GM21515 (cell line): ENCODE results near the gene IKBIP.
A peak's percentile ranks its signal among the peaks of the same experiment; 100 is the strongest.
"Not testable (repeated sequence)": the region's sequence is repeated elsewhere in the genome, so short reads cannot be mapped to it uniquely, and the experiment has no call there.

Source experiments
- ATAC-seq: cut with Tn5 transposase; IDR thresholded peaks from one replicate; pipeline ENCODE4 v1.9.1; 2021; ENCODE audit not compliant: unreplicated experiment

Gene IKBIP

GRCh38 chr12:98638009-98638408, 6.6 kb downstream of the IKBIP start:
- ATAC-seq = no peak

- ATAC-seq = no peak
These were observed 7.5 kb downstream of the IKBIP start for GRCh38 chr12:98637068-98637467.

DNA sequence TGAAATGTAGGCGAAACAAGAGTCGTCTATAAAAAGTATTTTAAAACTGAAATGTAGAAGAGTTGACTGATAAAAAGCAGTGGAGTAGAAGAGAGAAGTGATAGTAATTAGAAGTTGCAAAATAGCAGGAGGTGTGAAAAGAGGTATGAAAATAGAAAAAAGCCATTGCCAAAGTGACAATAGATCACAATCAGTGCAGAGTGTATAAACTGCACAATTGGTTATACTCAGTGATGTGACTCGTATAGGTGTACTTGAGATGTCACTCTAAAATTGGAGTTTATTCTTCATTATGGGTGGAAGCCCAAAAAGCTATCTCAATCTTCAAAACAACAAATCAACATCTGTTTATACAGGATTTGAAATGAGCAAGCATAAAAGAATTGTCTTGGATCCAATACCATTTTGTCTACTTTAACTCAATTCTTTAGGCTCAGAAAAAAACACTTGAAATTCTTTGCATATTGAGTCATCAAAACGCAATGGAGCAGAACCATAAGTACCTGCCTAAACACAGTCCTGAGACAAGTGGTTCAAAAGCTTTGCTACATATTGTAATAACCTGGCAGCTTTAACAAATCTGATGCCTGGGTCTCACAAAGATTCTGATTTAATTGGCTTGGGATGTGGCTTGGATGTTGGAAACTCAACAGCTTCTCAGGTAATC, 8.8 kb downstream of the IKBIP start:
- peak; percentile 76 for ATAC-seq

DNA sequence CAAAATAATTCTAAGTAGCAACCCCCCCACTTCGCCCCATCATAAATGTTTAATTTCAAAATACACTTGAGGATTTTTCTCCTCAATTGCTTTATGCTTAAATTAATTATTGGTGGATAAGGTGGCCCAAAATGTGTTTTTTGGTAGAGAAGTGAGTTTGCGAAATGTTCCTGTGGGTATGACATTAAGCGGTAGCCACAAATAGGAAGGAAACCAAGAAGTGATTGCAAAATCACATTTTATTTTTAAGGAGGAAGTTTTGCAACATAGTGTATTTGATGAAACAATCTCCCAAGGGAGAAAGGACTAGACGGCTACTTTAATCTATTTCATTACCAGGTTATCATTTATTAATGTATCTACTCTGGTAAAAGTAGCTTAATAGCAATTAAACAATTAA, 25.6 kb downstream of the IKBIP start:
- ATAC-seq = no peak

- peak; percentile 85 for ATAC-seq
These were observed 31.8 kb downstream of the IKBIP start for GRCh38 chr12:98612696-98613334.

- no peak for ATAC-seq
These were observed 34.0 kb downstream of the IKBIP start for GRCh38 chr12:98610596-98610995.

DNA sequence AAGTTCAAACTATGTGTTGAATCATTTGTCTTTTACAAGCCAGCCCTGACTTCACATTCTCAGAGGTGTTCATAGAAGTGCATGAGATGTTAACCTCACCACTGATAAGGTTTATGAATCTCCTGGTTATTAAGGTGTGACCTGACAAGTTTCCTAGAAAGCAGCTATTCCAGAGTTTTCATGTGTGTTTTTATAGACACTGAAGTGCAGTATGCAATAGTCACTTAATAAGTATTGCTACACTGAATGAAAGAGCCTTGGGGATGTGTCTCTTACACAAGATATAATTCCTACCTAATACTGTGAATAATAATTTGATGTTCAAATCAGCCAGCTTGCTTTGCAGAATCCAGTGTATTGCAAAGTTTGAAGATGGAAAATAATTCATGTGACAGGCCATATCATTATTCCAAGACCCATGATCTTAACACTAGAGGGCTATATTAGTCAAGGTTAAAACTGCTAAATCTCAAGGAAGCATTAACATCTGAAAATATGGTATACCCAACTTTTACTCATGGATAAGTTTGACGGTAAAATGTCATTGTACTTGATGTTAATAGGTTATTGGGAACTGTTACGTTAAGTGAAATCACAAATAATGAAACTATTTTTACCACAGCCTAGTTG, 38.1 kb downstream of the IKBIP start:
- ATAC-seq = no peak

- ATAC-seq = no peak
These were observed 42.7 kb downstream of the IKBIP start for GRCh38 chr12:98601924-98602323.

DNA sequence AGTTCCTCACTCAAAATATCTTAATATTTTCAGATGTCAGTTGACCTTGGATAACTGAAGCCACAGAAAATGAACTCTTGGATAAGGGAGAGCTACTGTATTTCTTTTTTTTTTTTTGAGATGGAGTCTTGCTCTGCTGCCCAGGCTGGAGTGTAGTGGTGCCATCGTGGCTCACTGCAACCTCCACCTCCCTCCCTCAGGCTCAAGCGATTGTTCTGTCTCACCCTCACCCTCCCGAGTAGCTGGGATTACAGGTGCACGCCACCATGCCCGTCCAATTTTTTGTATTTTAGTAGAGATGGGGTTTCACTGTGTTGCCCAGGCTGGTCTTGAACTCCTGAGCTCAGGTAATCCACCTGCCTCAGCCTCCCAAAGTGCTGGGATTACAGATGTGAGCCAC, 47.3 kb downstream of the IKBIP start:
- ATAC-seq = not testable (repeated sequence)

DNA sequence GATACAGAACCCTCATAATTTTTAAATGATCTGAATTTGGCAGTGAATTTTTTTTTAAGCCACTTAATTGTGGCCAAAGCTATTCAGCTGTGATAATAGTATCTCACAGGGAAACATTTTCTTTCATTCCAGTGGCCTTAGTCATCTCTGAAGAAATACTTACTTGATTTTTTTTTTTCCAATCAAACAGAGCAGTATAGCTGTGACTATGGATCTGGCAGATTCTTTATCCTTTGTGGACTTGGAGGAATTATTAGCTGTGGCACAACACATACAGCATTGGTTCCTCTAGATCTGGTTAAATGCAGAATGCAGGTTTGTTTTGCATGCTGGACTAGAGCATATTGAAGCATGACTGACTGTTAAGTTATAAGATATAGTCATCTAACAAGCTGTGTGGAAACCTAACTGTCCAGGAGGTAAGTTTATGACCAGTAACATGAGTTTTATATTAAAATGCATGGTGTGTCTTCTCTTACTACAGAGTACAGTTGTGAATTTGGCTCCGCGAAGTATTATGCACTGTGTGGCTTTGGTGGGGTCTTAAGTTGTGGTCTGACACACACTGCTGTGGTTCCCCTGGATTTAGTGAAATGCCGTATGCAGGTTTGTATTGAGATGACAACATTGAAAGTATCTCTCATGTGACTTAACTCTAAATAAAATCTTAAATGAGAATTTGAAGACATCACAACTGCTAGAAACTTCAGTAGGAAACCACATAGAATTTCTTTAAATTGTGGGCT, 49.2 kb downstream of the IKBIP start:
- no peak for ATAC-seq

DNA sequence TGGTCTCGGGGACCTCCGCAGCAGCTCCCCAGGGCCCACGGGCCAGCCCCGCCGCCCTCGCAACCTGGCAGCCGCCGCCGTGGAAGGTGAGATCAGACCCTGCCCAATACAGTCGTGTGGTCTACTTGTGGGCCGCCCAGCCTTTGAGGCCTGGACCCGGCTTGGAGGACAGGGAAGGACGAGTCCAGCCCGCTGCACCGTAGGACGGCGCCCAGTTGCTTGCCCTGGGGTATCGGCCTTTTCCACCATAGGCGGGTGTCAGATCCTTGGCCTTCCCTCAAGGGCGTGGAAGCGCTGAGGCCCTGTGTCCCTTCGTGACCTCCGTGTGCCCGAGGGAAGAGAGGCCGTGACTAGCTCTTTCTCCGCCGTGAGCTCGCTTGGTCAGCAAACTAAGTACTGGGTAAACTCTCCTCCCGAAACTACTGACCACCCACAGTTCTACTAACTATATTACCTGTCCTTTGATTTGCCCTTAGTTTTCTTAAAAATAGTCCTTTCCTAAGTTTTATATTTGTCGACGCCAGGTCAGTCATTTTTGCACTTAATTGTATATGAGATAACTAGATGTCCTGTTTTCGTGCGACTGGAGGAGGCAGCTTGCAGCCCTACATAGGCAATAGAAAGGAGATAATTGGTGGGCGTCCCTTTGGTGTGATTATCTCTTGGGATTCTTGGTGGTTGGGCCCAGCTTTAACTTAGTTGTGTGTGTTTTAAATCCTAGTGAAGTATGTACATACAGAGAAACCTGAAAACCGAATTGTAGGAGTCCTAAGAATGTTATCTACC, 50.3 kb downstream of the IKBIP start:
- peak; percentile 12 for ATAC-seq

GRCh38 chr12:98593351-98594049, 51.1 kb downstream of the IKBIP start, which contains the start of gene SLC25A3:
SLC25A3 (plus strand) TSS chr12:98593686; CDS start chr12:98593979, 293 bp downstream.
- peak; percentile 99 for ATAC-seq

DNA sequence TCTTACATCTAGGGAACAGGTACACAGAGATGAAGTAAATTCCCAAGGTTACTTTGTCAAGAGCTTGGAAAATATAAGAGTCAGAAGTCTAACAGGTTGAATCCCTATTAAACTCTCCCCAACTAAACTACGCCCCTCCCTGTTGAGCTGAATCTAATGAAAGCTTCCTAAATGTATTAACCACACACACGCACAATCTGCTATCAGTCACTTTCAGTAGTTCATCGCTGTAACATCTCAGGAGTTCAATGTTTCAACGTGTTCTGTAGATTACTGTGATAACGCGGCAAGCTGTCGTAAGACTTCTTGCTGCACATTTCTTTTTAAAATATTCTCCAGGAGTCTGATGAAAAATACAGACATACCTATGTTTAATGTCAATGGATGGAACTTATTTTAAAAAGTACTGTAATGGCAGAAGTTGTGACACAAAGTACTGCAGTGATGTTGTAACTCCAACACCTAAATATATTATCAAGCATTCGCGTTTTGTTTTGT, 51.7 kb downstream of the IKBIP start:
- ATAC-seq = no peak

DNA sequence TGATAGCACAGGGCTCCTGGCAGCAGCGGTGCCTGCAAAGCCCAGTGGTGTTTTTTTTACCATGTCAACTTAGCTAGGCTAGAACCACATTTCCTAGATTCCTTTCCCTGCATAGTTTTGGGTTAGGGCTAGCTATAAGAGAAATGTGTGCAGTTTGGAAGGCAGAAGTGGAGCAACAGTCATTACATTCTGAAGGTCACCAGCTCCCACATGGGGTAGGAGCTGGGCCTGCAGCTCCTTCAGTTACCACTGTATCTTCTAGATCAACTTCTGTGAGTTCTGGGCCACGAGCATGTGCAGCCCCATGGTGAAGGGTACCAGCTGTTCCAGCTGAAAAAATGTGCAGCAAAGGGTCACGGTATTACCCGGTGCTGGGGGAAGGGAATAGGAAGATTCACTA, 53.4 kb downstream of the IKBIP start:
- ATAC-seq = no peak

- ATAC-seq = no peak
These were observed 57.5 kb downstream of the IKBIP start for GRCh38 chr12:98587084-98587483.

DNA sequence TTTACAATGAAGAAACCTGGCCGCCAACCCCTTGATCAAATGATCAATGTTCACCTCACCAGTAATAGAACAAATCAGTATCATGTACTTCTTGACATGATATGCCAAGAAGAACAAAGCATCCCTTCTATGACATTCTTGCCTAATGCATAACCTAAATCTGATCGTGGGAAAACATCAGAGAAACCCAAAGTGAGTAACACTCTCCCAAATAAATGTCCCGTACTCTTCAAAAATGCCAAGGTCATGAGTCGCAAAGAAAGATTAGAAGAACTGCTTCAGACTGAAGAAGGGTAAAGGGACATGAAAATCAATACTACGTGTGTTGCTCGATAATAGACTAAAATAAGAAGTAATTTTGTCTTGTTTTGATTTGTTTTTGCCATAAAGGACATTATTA, 62.5 kb downstream of the IKBIP start:
- no peak for ATAC-seq

DNA sequence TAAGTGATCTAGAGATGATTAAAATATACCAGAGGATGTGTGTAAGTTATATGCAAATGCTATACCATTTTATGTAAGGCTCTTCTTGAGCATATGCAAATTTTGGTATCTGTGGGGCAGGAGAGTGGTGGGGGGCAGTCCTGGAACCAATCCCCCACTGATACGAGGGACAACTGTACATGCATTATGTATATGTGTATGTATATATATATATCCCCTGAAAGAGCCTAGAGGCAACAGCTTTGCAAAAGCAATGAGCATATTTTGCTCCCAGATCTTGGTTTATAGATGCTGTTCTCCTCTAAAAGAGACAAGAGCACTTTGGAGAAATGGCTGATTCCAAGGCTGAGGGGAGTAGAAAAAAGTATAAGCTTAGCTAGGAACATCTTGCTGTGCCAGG, 63.5 kb downstream of the IKBIP start:
- ATAC-seq = no peak

DNA sequence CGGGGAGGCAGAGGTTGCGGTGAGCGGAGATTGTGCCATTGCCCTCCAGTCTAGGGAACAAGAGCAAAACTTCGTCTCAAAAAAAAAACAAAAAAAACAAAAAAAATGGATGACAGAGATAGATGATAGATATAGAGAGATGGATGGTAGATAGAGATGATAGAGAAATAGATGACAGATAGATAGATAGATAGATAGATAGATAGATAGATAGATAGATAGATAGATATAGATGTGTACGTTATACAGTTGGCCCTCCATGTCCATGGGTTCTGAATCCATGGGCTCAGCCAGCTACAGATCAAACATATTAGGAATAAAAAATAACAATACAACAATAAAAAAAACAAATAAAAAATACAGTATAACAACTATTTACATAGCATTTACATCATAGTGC, 63.9 kb downstream of the IKBIP start:
- no peak for ATAC-seq

- no peak for ATAC-seq
These were observed 64.8 kb downstream of the IKBIP start for GRCh38 chr12:98579835-98580234.

DNA sequence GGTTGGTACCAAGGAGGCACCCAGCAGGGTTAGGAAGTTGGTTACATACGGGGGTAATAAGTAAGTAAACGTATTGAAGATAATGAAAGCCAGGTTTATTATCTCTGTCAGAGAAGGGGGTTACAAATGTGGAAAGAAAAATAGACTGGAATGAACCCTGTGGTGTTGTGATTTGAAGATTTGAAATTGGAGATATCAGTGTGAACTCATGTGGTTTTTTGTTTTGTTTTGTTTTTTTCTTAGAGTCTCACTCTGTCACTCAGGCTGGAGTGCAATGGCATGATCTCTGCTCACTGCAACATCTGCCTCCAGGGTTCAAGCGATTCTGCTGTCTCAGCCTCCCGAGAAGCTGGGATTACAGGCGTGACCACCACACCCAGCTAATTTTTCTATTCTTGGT, 65.2 kb downstream of the IKBIP start:
- no peak for ATAC-seq
